Body of pancreas (tissue), 4 donors: ENCODE data around the gene IL21R.

Experiments used
- POLR2A ChIP-seq, 3 donors: fragments of 450-650 bp; IDR thresholded peaks; one replicate each; pipeline ENCODE4 v1.6.1; 2016; ENCODE audit warnings: antibody characterized with exemption in 3 of 3, mild to moderate bottlenecking in 2 of 3
- TF ChIP-seq, protein P1 (sequence below), 7 experiments: fragments of 450-650 bp in 4 of 7; fragments of 200-600 bp in 3 of 7; sonication (generic) in 3 of 7; IDR thresholded peaks; one replicate each; pipeline ENCODE4 v1.5.1; 2016 to 2019; ENCODE audit warnings: antibody characterized with exemption in 7 of 7

DNA sequence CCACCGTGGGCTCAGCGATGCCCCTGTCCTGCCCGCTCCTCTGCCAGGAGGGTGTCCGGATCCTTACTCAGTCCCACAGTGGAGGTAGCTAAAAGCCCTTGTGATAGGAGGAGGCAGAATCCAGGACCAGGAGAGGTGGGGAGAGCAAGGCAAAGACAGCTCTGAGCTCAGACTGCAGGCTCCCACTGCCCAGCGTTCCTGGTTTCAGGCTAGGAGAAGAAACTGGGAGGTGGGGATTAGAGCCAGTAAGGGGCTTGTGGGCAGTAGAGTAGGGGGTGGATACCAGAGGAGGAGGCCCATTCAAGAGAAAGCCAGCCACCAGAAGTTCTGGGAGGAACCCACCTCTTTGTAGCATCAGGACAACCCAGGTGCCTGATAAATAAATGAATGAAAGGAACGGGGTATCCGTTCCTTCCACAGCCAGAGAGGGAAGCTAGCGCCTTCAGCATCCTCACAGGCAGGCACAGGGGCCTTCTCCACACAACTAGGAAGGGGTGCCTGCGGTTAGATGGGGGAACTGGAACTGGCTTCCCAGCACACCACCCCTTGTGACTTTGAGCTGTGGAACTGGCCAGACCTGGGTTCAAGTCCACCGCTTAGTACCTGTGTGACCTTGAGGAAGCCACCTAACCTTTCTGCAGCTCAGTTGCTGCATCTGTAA, 2.3 kb downstream of the IL21R start:
- TF ChIP-seq, protein P1, sequence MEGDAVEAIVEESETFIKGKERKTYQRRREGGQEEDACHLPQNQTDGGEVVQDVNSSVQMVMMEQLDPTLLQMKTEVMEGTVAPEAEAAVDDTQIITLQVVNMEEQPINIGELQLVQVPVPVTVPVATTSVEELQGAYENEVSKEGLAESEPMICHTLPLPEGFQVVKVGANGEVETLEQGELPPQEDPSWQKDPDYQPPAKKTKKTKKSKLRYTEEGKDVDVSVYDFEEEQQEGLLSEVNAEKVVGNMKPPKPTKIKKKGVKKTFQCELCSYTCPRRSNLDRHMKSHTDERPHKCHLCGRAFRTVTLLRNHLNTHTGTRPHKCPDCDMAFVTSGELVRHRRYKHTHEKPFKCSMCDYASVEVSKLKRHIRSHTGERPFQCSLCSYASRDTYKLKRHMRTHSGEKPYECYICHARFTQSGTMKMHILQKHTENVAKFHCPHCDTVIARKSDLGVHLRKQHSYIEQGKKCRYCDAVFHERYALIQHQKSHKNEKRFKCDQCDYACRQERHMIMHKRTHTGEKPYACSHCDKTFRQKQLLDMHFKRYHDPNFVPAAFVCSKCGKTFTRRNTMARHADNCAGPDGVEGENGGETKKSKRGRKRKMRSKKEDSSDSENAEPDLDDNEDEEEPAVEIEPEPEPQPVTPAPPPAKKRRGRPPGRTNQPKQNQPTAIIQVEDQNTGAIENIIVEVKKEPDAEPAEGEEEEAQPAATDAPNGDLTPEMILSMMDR (IDR thresholded peaks at IDR 0.05), result no peak
- TF ChIP-seq POLR2A (IDR thresholded peaks at IDR 0.05), result no peak
